HepG2 (cell line): Measurements from ENCODE around the gene NRSN2. TPM values are rescaled to one million over a fixed set of nuclear protein-coding genes. Genes with fewer than 3 reads are reported as not detected.

Source experiments
- ADNP ChIP-seq: sonication (generic); formaldehyde crosslinking; IDR thresholded peaks from 2 replicates; pipeline ENCODE4 v1.4.0; 2020; ENCODE audit warnings: missing genetic modification reagents
- CBFB ChIP-seq: sonication (generic); formaldehyde crosslinking; IDR thresholded peaks from 2 replicates; pipeline ENCODE4 v1.4.0; 2020; ENCODE audit warnings: missing genetic modification reagents
- CREM ChIP-seq, 2 experiments: sonication (generic) in 1 of 2; formaldehyde crosslinking in 1 of 2; IDR thresholded peaks; 2 replicates each; pipeline versions ENCODE4 v1.4.0 to v1.6.1; 2016 to 2020; ENCODE audit warnings: antibody characterized with exemption in 1 of 2, mild to moderate bottlenecking in 1 of 2, missing genetic modification reagents in 1 of 2
- ERF ChIP-seq: IDR thresholded peaks from 2 replicates; pipeline ENCODE4 v1.6.1; 2018; ENCODE audit warnings: missing biosample characterization, missing genetic modification reagents
- ETV5 ChIP-seq: IDR thresholded peaks from 2 replicates; pipeline ENCODE4 v1.6.1; 2018; ENCODE audit warnings: missing biosample characterization, missing genetic modification reagents, inconsistent platforms, borderline replicate concordance
- FOXK2 ChIP-seq: fragments of 450-650 bp; IDR thresholded peaks from 2 replicates; pipeline ENCODE4 v1.6.1; 2016
- FOXO1 ChIP-seq: sonication (generic); formaldehyde crosslinking; IDR thresholded peaks from 2 replicates; pipeline ENCODE4 v1.4.0; 2020; ENCODE audit warnings: missing genetic modification reagents
- GTF2F1 ChIP-seq: fragments of 150-350 bp; IDR thresholded peaks from 2 replicates; pipeline ENCODE4 v1.6.1; 2014; ENCODE audit warnings: low read length
- HOXA5 ChIP-seq: sonication (generic); formaldehyde crosslinking; IDR thresholded peaks from 2 replicates; pipeline ENCODE4 v1.4.0; 2020; ENCODE audit warnings: missing genetic modification reagents
- HOXD1 ChIP-seq: sonication (generic); formaldehyde crosslinking; IDR thresholded peaks from 2 replicates; pipeline ENCODE4 v1.5.0; 2020; ENCODE audit warnings: missing genetic modification reagents
- LBX2 ChIP-seq: sonication (generic); formaldehyde crosslinking; IDR thresholded peaks from 2 replicates; pipeline ENCODE4 v1.5.0; 2020; ENCODE audit warnings: missing genetic modification reagents, mild to moderate bottlenecking, borderline replicate concordance
- MAZ ChIP-seq, 2 experiments: sonication (generic) in 1 of 2; formaldehyde crosslinking in 1 of 2; IDR thresholded peaks; 2 replicates each; pipeline versions ENCODE4 v1.5.0 to v1.6.1; 2012 to 2020; ENCODE audit warnings: low read depth in 2 of 2, mild to moderate bottlenecking in 2 of 2, borderline replicate concordance in 1 of 2, improper control_type of control experiment in 1 of 2, low read length in 1 of 2, missing genetic modification reagents in 1 of 2, moderate library complexity in 1 of 2
- MIXL1 ChIP-seq: IDR thresholded peaks from 2 replicates; pipeline ENCODE4 v1.6.1; 2016
- MLLT10 ChIP-seq: sonication (generic); formaldehyde crosslinking; IDR thresholded peaks from 2 replicates; pipeline ENCODE4 v1.4.0; 2020; ENCODE audit warnings: missing genetic modification reagents
- NFIC ChIP-seq: IDR thresholded peaks from 2 replicates; pipeline ENCODE4 v1.6.1; 2012; ENCODE audit warnings: mild to moderate bottlenecking, low read length, inconsistent platforms
- NFKBIZ ChIP-seq: IDR thresholded peaks from 2 replicates; pipeline ENCODE4 v1.6.1; 2018; ENCODE audit warnings: missing genetic modification reagents, missing compliant biosample characterization
- TAF1 ChIP-seq: sonication (generic); formaldehyde crosslinking; IDR thresholded peaks from 2 replicates; pipeline ENCODE4 v1.4.0; 2020; ENCODE audit warnings: missing genetic modification reagents
- TAF15 ChIP-seq: fragments of 200-400 bp; formaldehyde crosslinking; IDR thresholded peaks from one replicate; pipeline ENCODE4 v1.6.1; 2018; ENCODE audit warnings: mild to moderate bottlenecking, low read depth, low read length; ENCODE audit not compliant: poor library complexity, severe bottlenecking
- TARDBP ChIP-seq: sonication (generic); formaldehyde crosslinking; IDR thresholded peaks from 2 replicates; pipeline ENCODE4 v1.8.0; 2022; ENCODE audit warnings: mild to moderate bottlenecking, missing genetic modification reagents
- TGIF2 ChIP-seq: IDR thresholded peaks from 2 replicates; pipeline ENCODE4 v1.6.1; 2016; ENCODE audit warnings: control low read depth, missing compliant biosample characterization
- ZFP41 ChIP-seq: sonication (generic); formaldehyde crosslinking; IDR thresholded peaks from 2 replicates; pipeline ENCODE4 v1.4.0; 2020; ENCODE audit warnings: mild to moderate bottlenecking, missing genetic modification reagents, borderline replicate concordance
- ZFP82 ChIP-seq: sonication (generic); formaldehyde crosslinking; IDR thresholded peaks from 2 replicates; pipeline ENCODE4 v1.5.1; 2020; ENCODE audit warnings: mild to moderate bottlenecking, missing genetic modification reagents, borderline replicate concordance
- ZKSCAN5 ChIP-seq: sonication (generic); formaldehyde crosslinking; IDR thresholded peaks from 2 replicates; pipeline ENCODE4 v1.5.1; 2020; ENCODE audit warnings: mild to moderate bottlenecking, missing genetic modification reagents
- ZNF160 ChIP-seq: sonication (generic); formaldehyde crosslinking; IDR thresholded peaks from 2 replicates; pipeline ENCODE4 v1.8.0; 2022; ENCODE audit warnings: mild to moderate bottlenecking, inconsistent platforms, missing genetic modification reagents
- ZNF251 ChIP-seq: sonication (generic); formaldehyde crosslinking; IDR thresholded peaks from 2 replicates; pipeline ENCODE4 v1.9.0; 2021; ENCODE audit warnings: mild to moderate bottlenecking, missing genetic modification reagents
- ZNF34 ChIP-seq: sonication (generic); formaldehyde crosslinking; IDR thresholded peaks from 2 replicates; pipeline ENCODE4 v1.4.0; 2020; ENCODE audit warnings: mild to moderate bottlenecking, missing genetic modification reagents, borderline replicate concordance
- ZNF546 ChIP-seq: sonication (generic); formaldehyde crosslinking; conservative IDR thresholded peaks from 2 replicates; pipeline ENCODE4 v1.8.1; 2023; ENCODE audit warnings: mild to moderate bottlenecking, missing genetic modification reagents
- ZNF776 ChIP-seq: sonication (generic); formaldehyde crosslinking; IDR thresholded peaks from 2 replicates; pipeline ENCODE4 v1.4.0; 2020; ENCODE audit warnings: mild to moderate bottlenecking, missing genetic modification reagents
- ZNF790 ChIP-seq: sonication (generic); formaldehyde crosslinking; IDR thresholded peaks from 2 replicates; pipeline ENCODE4 v1.8.0; 2022; ENCODE audit warnings: missing genetic modification reagents, mild to moderate bottlenecking, borderline replicate concordance
- ZUFSP ChIP-seq: sonication (generic); formaldehyde crosslinking; IDR thresholded peaks from 2 replicates; pipeline ENCODE4 v1.9.0; 2021; ENCODE audit warnings: missing genetic modification reagents, mild to moderate bottlenecking, borderline replicate concordance
- polyA plus RNA-seq, 8 experiments: library from polyadenylated mRNA; depleted of rRNA in 3 of 8; stranded (reverse) in 7 of 8; unstranded in 1 of 8; fragments of >200 nt; fragmentation: Illumina TruSeq in 4 of 8; extraction: Trizol in 4 of 8; gene quantifications; 2 replicates each; pipeline versions ENCODE4 v1.2.1 to v1.2.3, GENCODE V29; 2011 to 2016; ENCODE audit warnings: low read depth in 4 of 8, missing spikeins in 1 of 8, mixed read lengths in 1 of 8; ENCODE audit not compliant: insufficient read depth in 1 of 8
- total RNA-seq, 5 experiments: library from RNA; depleted of rRNA; stranded (reverse); fragments of >200 nt; fragmentation: Illumina TruSeq; extraction: Trizol; gene quantifications; 2 replicates each; pipeline ENCODE4 v1.2.3, GENCODE V29; 2016; ENCODE audit warnings: low read depth in 1 of 5

The NRSN2 gene
- total and polyA plus RNA-seq, 2 of the 13 experiments (the other 11 are each of a cell fraction or from before 2014, with no cell fraction given), result 32.3 to 49.4 TPM

- 0 out of 2 replicates have a peak, but pooled peaks have one; percentile 10 for TF ChIP-seq ZKSCAN5
- TF ChIP-seq ZNF776, result peak; percentile 97
- peak; percentile 96 for TF ChIP-seq TAF15
- TF ChIP-seq ZNF251 (CRISPR knock-in tag), result peak; percentile 87; the same call in 1 of the 2 replicates
- TF ChIP-seq GTF2F1, result 0 out of 2 replicates have a peak, but pooled peaks have one; percentile 54
- TF ChIP-seq ERF (CRISPR knock-in tag), result peak; percentile 96
- peak; percentile 84 for TF ChIP-seq TAF1 (CRISPR knock-in tag)
- peak; percentile 91 for TF ChIP-seq MIXL1
- peak; percentile 97 for TF ChIP-seq CBFB (CRISPR knock-in tag)
- 0 out of 2 replicates have a peak, but pooled peaks have one; percentile 9 for TF ChIP-seq ADNP
- peak; percentile 79; the same call in 1 of the 2 replicates for TF ChIP-seq ZFP41 (CRISPR knock-in tag)
- TF ChIP-seq FOXK2, result no peak
- TF ChIP-seq MLLT10 (CRISPR knock-in tag), result no peak
- 0 out of 2 replicates have a peak, but pooled peaks have one; percentile 10 for TF ChIP-seq CREM (IDR thresholded peaks at IDR 0.05)
- TF ChIP-seq CREM (CRISPR knock-in tag; IDR thresholded peaks at IDR 0.05), result no peak
- TF ChIP-seq NFIC, result no peak
- TF ChIP-seq NFKBIZ, result peak; percentile 80; the same call in 1 of the 2 replicates
- TF ChIP-seq HOXA5 (CRISPR knock-in tag), result peak; percentile 77; the same call in 1 of the 2 replicates
- peak; percentile 99 for TF ChIP-seq TARDBP (CRISPR knock-in tag)
- TF ChIP-seq ZNF160, result peak; percentile 96
- TF ChIP-seq FOXO1 (CRISPR knock-in tag), result peak; percentile 80
- TF ChIP-seq MAZ (IDR thresholded peaks at IDR 0.05; ENCODE audit: borderline replicate concordance, low read depth, low read length), result peak; percentile 92
- peak; percentile 100 for TF ChIP-seq MAZ (CRISPR knock-in tag; IDR thresholded peaks at IDR 0.05; ENCODE audit: low read depth)
- TF ChIP-seq LBX2 (CRISPR knock-in tag), result peak; percentile 89; the same call in 1 of the 2 replicates
- TF ChIP-seq ZNF790 (CRISPR knock-in tag), result peak; percentile 95
- TF ChIP-seq ZNF546, result peak; percentile 99
- peak; percentile 96 for TF ChIP-seq TGIF2 (CRISPR knock-in tag)
- TF ChIP-seq ETV5 (CRISPR knock-in tag), result peak; percentile 90
- no peak for TF ChIP-seq ZFP82 (CRISPR knock-in tag)
- peak; percentile 98 for TF ChIP-seq HOXD1 (CRISPR knock-in tag)
- TF ChIP-seq ZNF34 (CRISPR knock-in tag), result peak; percentile 77; the same call in 1 of the 2 replicates
- no peak for TF ChIP-seq ZUFSP
These were observed 22.5 kb upstream of the NRSN2 start (continued) for GRCh38 chr20:324177-325044.
